Measurements from ENCODE around the gene UQCC3. TPM values are rescaled to one million over a fixed set of nuclear protein-coding genes. Genes with fewer than 3 reads are reported as not detected.

Gene UQCC3
- total and polyA plus RNA-seq, 9 of the 15 experiments (the other 6 are each of a cell fraction or from before 2014, with no cell fraction given): 3.3 to 44.3 (median 8.0) TPM

- TF ChIP-seq CBFA2T3 (IDR thresholded peaks at IDR 0.05) (peak; percentile 7; the same call in 1 of the 2 replicates), MXI1 (IDR thresholded peaks at IDR 0.05; ENCODE audit: low read depth, low read length) (peak; percentile 83), CHD1 (IDR thresholded peaks at IDR 0.05; ENCODE audit: low read length) (no peak), ZFP30 (CRISPR knock-in tag; IDR thresholded peaks at IDR 0.05; ENCODE audit: borderline replicate concordance) (no peak), ZBTB17 (CRISPR knock-in tag; IDR thresholded peaks at IDR 0.05) (0 out of 2 replicates have a peak, but pooled peaks have one; percentile 70), MIER1 (IDR thresholded peaks at IDR 0.05; ENCODE audit: low read depth) (no peak), ATF4 (CRISPR knock-in tag; IDR thresholded peaks at IDR 0.05) (no peak), CEBPG (CRISPR knock-in tag; IDR thresholded peaks at IDR 0.05) (peak; percentile 57), CEBPG (tag; conservative IDR thresholded peaks at IDR 0.05 in 1 of 2, IDR thresholded peaks at IDR 0.05 in 1 of 2) (no peak), MCM7 (IDR thresholded peaks at IDR 0.05) (no peak), ARID1B (IDR thresholded peaks at IDR 0.05) (no peak), POLR2G (IDR thresholded peaks at IDR 0.05; ENCODE audit: low read depth, low read length) (peak; percentile 84), CBX2 (IDR thresholded peaks at IDR 0.05; ENCODE audit: insufficient read depth, low read length, poor library complexity, severe bottlenecking) (no peak), ZBTB9 (CRISPR knock-in tag; IDR thresholded peaks at IDR 0.05) (no peak), PYGO2 (tag; IDR thresholded peaks at IDR 0.05) (no peak), EZH2 (IDR thresholded peaks at IDR 0.05; ENCODE audit: borderline replicate concordance, low read depth, low read length) (no peak), CREB3L1 (IDR thresholded peaks at IDR 0.05; ENCODE audit: borderline replicate concordance, low read depth) (no peak), MYBL2 (IDR thresholded peaks at IDR 0.05; ENCODE audit: low read depth) (no peak), MYBL2 (CRISPR knock-in tag; IDR thresholded peaks at IDR 0.05; ENCODE audit: borderline replicate concordance) (no peak), ZC3H11A (IDR thresholded peaks at IDR 0.05; ENCODE audit: low read depth, low read length) (no peak), FOXK1 (CRISPR knock-in tag; IDR thresholded peaks at IDR 0.05; ENCODE audit: borderline replicate concordance) (peak; percentile 55; the same call in 1 of the 2 replicates), FOXJ3 (CRISPR knock-in tag; IDR thresholded peaks at IDR 0.05) (no peak)
Measured at GRCh38 chr11:62705880-62706849, 34.7 kb downstream of the UQCC3 start (continued).
